GM19025 (cell line): ENCODE data around the gene SLC24A5.

Source experiments
- ATAC-seq: cut with Tn5 transposase; IDR thresholded peaks from one replicate; pipeline ENCODE4 v1.9.1; 2021; ENCODE audit warnings: mild to moderate bottlenecking, low read depth, moderate library complexity; ENCODE audit not compliant: unreplicated experiment

The SLC24A5 gene

DNA sequence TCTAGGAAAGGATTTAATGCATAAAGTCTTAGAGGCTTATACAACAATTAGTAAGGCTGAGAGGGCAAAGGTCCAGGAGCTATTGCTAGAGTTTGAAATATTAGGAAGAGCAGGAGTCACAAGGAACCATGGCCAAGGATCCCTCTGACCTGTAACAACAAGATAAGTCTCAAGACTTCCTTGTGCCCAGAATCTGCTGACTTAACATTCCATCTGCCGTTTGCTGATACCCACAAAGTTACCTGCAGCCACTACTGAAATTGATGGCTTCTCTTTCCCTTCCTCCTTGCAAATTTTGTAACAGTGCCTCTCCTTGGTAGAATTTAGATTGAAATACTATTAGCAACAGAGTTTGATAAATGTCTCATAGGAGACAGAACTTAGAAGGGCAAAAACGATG lies 62.0 kb downstream of the SLC24A5 start:
- ATAC-seq = no peak

GRCh38 chr15:48185529-48185928 lies 64.7 kb downstream of the SLC24A5 start:
- ATAC-seq = no peak

DNA sequence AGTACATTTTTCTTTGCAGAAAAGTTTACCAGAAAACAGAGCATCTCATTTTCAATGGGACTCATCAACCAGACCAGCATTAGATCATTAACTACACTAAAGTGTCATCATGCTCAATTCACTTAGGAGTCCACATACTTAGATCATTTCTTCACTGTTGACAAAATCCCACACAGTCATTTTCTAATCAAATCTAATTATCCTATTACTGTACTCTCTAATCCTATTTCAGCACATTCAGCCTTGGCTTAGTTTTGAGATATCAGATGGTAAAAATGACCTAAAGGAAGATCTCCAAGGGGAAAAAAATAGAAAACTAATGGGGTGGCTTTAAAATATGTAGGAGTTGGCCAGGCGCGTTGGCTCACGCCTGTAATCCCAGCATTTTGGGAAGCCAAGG lies 65.5 kb downstream of the SLC24A5 start:
- ATAC-seq = no peak

- ATAC-seq = no peak
Measured at GRCh38 chr15:48190932-48191573, 70.3 kb downstream of the SLC24A5 start.

DNA sequence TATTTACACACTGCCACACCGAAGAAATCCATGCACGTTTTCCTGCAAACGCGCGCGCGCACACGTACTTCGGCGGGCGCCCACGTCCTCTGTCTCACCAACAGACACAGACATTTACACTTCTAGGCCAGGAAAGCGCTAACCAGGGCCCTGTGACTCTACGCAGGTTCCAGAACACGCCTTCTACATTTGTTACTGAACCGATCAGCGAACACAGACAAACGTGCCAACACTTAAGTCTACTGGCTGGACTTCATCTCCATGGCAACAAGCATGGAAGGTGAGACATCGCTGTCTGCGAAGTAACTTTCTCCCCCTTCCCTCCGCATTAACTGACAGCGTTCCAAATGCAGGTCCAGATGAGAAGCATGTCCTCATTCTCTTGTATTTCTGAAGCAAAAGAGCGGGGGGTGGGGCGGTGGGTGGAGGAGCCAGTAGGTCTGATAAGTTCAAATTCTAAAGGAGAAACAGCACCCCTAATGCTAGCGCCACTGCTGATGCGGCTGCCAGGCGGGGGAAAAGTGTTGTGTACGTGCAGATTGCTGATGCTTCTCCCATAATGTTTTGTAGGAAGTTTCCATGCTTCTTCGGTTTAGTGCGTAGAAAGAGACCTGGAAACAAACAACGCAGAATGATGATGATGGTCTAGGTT lies 70.9 kb downstream of the SLC24A5 start, which contains the start of gene CTXN2:
TSS of gene CTXN2 (plus strand) at position 92 of the 652 bp plus-strand sequence. CDS start 9,636 bp downstream, outside the sequence.
- ATAC-seq = no peak
